Body of pancreas (tissue), 4 donors: ENCODE data around the gene COQ10B.

Experiments used
- POLR2A ChIP-seq, 3 donors: fragments of 450-650 bp; IDR thresholded peaks; one replicate each; pipeline ENCODE4 v1.6.1; 2016; ENCODE audit warnings: antibody characterized with exemption in 3 of 3, mild to moderate bottlenecking in 2 of 3
- TF ChIP-seq, protein P1 (sequence below), 7 experiments: fragments of 450-650 bp in 4 of 7; fragments of 200-600 bp in 3 of 7; sonication (generic) in 3 of 7; IDR thresholded peaks; one replicate each; pipeline ENCODE4 v1.5.1; 2016 to 2019; ENCODE audit warnings: antibody characterized with exemption in 7 of 7

DNA sequence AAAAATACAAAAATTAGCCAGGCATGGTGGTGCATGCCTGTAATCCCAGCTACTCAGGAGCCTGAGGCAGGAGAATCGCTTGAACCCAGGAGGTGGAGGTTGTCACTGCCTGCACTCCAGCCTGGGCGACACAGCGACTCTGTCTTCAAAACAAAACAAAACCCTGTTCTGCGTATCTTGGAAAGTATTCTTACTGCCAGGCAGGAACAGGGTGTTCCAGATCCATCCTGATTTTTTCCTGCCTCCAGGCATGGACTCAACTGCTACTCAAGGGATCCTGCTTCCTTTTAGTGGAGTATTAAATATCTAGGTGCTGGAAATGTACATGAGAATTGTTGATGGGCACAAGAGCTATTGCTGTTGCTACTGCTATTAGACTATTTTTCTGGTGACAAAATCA lies 34.0 kb downstream of the COQ10B start:
- TF ChIP-seq, protein P1, sequence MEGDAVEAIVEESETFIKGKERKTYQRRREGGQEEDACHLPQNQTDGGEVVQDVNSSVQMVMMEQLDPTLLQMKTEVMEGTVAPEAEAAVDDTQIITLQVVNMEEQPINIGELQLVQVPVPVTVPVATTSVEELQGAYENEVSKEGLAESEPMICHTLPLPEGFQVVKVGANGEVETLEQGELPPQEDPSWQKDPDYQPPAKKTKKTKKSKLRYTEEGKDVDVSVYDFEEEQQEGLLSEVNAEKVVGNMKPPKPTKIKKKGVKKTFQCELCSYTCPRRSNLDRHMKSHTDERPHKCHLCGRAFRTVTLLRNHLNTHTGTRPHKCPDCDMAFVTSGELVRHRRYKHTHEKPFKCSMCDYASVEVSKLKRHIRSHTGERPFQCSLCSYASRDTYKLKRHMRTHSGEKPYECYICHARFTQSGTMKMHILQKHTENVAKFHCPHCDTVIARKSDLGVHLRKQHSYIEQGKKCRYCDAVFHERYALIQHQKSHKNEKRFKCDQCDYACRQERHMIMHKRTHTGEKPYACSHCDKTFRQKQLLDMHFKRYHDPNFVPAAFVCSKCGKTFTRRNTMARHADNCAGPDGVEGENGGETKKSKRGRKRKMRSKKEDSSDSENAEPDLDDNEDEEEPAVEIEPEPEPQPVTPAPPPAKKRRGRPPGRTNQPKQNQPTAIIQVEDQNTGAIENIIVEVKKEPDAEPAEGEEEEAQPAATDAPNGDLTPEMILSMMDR (IDR thresholded peaks at IDR 0.05), result no peak
- TF ChIP-seq POLR2A (IDR thresholded peaks at IDR 0.05), result no peak
